Activated CD4-positive, alpha-beta T cell treated with anti-CD3 and anti-CD28 coated beads, Interleukin-2, amount 50 U/mL, for 24 hours (primary cell): ENCODE results near the gene GPBAR1.

Source experiments
- DNase-seq, 2 donors: peaks; one replicate each; pipeline ENCODE4 v3.0.0-alpha.2; 2020; ENCODE audit warnings: low read depth in 1 of 2, low spot score in 1 of 2

The GPBAR1 gene

GRCh38 chr2:218238887-218239286 is 21.9 kb upstream of the GPBAR1 start:
- DNase-seq, result no peak

DNA sequence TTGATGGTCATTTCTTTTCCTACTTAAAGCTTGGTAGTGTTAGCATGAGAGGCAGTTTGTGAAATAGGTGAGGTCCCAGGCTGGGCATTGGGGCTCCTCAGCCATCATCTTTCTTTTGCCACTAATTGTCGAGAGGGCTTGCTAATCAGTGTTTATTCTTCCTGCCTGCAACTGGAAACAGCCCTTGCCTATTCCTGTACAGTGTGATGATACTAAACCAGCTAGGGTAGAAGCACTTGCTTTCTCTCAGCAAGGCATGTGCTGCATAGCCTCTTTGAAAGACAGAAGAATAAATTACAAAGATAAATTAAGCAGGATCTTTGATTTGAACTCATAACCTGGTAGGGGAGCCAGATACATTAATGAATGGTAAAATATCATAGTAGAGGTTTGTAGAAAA is 16.6 kb upstream of the GPBAR1 start:
- DNase-seq, result no peak

- DNase-seq, result no peak
Measured at GRCh38 chr2:218244665-218245064, 16.1 kb upstream of the GPBAR1 start.

DNA sequence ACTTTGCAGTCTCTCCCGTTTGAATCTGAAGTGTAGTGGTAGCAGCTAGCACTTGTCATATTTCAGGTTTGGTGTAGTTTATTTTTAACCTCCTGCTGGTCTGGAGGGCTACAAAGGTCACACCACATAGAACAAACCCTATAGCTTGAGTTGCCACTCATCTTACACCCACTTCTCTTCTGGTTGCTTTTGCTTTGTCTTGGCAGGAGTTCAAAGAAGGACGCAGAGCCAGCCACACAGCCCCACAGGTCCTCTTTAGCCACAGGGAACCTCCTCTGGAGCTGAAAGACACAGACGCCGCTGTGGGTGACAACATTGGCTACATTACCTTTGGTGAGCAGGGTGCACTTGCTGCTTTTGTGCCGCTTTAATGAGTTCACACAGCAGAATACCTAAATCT is 15.6 kb upstream of the GPBAR1 start:
- DNase-seq, result no peak

DNA sequence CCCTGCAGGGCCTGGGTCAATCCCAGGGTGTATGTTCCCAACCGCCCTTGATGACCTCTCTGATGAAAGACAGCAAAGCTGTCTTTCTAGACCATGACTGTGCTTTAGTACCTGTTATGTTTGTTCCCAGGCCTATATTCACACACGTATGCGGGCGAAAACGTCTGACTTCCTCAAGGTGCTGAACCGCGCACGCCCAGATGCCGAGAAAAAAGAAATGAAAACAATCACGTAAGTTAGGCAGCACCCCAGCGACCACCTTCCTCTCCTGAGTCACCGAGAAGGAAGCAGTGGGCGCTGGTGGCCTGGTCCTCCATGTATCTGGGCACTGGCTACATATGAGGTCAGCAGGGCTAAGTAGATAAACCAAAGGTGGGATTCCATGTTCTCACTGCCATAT is 11.1 kb upstream of the GPBAR1 start:
- DNase-seq, result no peak

GRCh38 chr2:218252509-218253231 is 8.1 kb upstream of the GPBAR1 start:
- DNase-seq, result no peak

GRCh38 chr2:218253232-218253625 is 7.6 kb upstream of the GPBAR1 start:
- no peak for DNase-seq

DNA sequence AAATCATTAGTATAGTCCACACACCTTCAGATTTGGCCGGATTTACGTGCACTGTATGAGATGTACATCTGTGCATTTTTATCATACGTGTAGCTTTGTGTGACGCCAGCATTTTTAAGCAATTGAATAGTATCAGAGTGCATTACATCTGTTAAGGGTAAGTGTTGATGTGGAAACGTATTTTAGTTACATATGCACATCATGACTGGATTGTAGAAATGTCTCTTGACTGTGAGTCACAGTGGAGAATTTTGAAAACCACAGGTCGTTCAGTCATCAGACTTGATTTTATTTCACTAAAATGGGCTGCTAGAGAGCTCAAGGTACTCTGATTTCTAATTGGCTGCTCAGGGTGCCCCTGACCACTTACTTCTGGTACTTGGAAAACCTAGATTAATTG is 5.4 kb upstream of the GPBAR1 start:
- no peak for DNase-seq

GRCh38 chr2:218256612-218257350 is 4.0 kb upstream of the GPBAR1 start:
- no peak for DNase-seq

DNA sequence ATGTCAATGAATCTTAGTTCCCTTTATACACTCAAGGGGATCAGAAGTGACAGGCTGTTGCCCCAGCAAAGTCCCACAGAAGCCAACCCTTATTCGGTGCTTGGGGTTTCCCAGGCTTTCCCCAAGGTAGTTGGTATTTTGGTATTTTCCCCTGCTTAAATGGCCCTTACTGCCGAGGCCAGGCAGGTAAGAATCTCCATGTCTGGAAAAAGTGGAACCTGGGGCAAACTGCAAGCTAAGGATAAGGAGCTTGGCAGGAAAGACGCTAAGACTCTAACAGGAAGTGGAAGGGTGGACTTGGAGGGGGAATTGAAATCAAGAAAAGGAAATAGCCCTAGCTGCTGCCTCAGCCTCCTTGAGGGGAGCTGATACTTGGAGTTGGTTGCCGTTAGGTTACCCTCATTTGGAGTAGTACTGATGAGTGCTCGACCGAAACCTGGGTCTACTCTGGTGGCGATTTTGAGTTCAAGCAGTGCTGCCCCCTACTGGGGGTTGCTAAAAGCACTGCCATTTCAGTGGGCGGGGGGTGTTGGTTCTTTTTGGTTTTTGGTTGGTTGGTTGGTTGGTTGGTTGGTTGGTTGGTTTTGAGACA is 3.3 kb upstream of the GPBAR1 start:
- DNase-seq, result peak; percentile 52 to 56

DNA sequence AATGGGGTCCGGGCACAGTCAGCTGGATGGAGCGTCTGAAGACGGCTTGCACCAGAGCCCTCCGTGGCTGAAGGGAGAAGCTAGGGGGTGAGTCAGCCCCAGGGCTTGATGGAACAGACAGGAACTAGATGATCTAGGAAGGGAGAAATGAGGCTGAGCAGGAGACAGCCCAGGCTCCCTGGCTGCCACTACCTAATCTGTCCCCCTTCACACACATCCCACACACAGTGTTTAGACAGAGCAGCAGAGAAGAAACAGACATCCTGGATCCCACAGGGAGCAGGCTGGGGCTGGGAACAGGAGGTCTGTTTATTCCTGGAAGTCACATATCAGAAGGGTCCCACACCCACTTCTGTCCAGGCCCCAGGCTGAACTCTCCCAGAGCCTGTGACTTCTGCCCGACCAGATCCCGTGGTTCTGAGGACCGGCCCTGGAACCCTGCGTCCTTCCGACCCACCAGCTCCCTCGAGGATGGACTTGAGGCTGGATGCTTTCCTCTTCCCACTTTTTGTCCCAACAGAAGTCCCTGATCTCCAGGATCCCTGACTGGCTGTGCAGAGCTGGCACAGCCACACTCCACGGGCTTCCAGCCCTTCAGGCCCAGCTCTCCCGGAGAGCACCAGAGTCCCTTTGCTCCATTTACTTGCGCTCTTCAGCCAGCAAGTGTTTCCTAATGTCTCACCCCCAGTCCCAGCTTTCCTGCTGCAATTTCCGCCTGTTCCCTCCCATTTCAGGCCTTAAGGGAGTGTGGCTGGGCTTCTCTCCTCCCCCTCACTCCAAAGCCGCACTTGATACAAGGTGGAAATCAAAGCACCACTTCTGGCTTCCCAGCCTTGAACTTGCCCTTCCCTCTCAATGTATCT is 1.5 kb upstream of the GPBAR1 start:
- DNase-seq, result no peak

DNA sequence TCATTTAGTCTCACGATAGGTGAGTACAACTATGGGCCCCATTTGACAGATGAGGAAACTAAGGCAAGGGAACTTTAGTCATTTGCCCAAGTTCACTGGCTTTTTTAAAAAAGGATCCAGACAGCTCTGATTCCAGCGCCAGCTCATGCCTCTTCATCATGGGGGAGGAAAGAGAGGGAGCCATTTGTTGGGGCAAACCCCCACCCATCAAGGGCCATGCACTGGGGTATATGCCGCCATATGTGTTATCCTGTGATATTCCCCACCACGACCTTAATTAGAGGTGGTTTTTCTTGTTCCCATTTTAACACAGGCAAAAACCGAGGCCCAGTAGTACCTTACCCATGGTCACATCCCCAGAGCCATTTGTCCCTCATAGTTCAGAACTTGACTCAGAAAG is 649 bp upstream of the GPBAR1 start:
- no peak for DNase-seq

- no peak for DNase-seq
Measured at GRCh38 chr2:218261423-218262236, 815 bp downstream of the GPBAR1 start.

DNA sequence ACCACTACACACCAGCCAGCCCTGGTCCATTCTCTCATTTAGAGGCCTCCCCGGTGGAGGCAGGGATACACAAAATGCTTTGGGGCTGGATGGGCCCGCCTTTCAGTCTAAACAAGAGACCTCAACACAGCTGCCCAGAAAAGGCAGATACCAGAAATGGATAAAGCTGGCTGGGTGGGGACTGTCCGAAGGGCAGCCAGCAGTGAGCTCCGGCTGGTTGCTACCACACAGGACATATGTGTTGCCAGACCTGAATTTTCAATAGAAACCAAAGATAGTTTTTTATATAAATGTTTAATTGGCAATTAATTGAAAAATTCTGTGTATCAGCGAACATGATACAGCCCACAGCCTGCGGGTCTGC is 1.4 kb downstream of the GPBAR1 start:
- no peak for DNase-seq

DNA sequence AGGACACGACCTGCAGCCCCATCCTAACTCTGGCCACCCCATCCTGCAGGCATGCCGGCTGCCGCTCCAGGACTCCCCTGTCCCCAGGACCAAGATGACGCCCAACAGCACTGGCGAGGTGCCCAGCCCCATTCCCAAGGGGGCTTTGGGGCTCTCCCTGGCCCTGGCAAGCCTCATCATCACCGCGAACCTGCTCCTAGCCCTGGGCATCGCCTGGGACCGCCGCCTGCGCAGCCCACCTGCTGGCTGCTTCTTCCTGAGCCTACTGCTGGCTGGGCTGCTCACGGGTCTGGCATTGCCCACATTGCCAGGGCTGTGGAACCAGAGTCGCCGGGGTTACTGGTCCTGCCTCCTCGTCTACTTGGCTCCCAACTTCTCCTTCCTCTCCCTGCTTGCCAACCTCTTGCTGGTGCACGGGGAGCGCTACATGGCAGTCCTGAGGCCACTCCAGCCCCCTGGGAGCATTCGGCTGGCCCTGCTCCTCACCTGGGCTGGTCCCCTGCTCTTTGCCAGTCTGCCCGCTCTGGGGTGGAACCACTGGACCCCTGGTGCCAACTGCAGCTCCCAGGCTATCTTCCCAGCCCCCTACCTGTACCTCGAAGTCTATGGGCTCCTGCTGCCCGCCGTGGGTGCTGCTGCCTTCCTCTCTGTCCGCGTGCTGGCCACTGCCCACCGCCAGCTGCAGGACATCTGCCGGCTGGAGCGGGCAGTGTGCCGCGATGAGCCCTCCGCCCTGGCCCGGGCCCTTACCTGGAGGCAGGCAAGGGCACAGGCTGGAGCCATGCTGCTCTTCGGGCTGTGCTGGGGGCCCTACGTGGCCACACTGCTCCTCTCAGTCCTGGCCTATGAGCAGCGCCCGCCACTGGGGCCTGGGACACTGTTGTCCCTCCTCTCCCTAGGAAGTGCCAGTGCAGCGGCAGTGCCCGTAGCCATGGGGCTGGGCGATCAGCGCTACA is 2.1 kb downstream of the GPBAR1 start:
- no peak for DNase-seq

DNA sequence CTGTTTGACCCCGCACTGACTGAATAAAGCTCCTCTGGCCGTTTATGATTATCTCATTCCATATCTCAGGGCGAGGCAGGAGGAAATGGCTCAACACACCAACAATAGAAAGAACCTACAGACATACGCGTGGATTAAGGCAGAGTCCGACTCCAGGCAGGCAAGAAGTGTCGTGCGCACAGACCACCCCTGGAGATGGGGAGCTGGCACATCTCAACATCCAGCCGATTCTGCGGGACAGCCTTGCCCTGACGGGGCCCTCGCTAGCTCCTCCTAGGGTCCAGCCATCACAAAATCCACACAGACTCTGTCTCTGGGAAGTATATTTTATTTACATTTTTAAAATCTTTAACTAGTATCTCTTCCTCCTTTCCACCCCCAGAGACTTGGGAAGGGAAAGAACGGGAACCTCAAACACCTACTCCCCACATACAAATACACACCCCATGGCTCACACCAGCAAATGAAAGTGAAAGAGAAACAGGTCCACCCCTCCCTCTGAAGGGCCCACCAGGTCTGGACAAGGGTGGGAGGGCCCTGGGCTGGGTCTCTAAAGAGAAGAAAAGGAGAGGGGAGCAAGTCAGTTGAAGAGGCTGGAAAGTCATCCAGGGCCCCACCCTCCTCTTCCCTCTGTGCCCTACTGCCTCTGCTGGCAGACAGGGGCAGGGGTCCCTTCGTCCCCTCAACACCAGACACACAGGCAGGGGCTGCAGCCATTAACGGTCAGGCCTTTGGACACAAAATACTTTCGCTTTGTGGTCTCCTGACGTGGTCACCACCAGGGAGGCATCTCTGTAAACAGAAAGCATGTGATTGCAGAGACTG is 3.2 kb downstream of the GPBAR1 start:
- no peak for DNase-seq

- no peak for DNase-seq
Measured at GRCh38 chr2:218264773-218265561, 4.2 kb downstream of the GPBAR1 start.

- no peak for DNase-seq
Measured at GRCh38 chr2:218265626-218266025, 4.8 kb downstream of the GPBAR1 start.
